ENCODE measurements around the gene HLA-B. TPM values are rescaled to one million over a fixed set of nuclear protein-coding genes. Genes with fewer than 3 reads are reported as not detected.

Gene HLA-B
- total and polyA plus RNA-seq, 2 of the 8 experiments (the other 6 are each of a cell fraction or from before 2014, with no cell fraction given), result 154 to 233 TPM

- TF ChIP-seq CBX5 (IDR thresholded peaks at IDR 0.05; ENCODE audit: low read depth, low read length), result no peak
Observed at GRCh38 chr6:31354158-31354863, 2.7 kb downstream of the HLA-B start (continued).
